Adipocyte (in vitro differentiated cells): ENCODE measurements around the gene LONP1.

Experiments
- DNase-seq: peaks from one replicate; pipeline ENCODE4 v3.0.0-alpha.2; 2015; ENCODE audit warnings: low read depth
- H3K27me3 ChIP-seq: replicated peaks from 2 replicates; pipeline ENCODE4 v1.7.0; 2013; ENCODE audit warnings: mild to moderate bottlenecking, low read length, moderate library complexity; ENCODE audit not compliant: control insufficient read depth, insufficient read depth
- H3K36me3 ChIP-seq: 2 replicates; pipeline ENCODE4 v1.7.0; 2013; ENCODE audit warnings: low read length, mild to moderate bottlenecking, moderate library complexity; ENCODE audit not compliant: control insufficient read depth, insufficient read depth, severe bottlenecking
- H3K4me1 ChIP-seq: 2 replicates; pipeline ENCODE4 v1.7.0; 2013; ENCODE audit warnings: mild to moderate bottlenecking, low read length, moderate library complexity; ENCODE audit not compliant: control insufficient read depth, insufficient read depth
- H3K4me3 ChIP-seq: 2 replicates; pipeline ENCODE4 v1.7.0; 2013; ENCODE audit warnings: mild to moderate bottlenecking, low read length, moderate library complexity
- H3K9ac ChIP-seq: 2 replicates; pipeline ENCODE4 v1.7.0; 2013; ENCODE audit warnings: mild to moderate bottlenecking, low read length, moderate library complexity
- H3K9me3 ChIP-seq: 2 replicates; pipeline ENCODE4 v1.7.0; 2013; ENCODE audit warnings: mild to moderate bottlenecking, low read length, moderate library complexity; ENCODE audit not compliant: control insufficient read depth

Gene LONP1

DNA sequence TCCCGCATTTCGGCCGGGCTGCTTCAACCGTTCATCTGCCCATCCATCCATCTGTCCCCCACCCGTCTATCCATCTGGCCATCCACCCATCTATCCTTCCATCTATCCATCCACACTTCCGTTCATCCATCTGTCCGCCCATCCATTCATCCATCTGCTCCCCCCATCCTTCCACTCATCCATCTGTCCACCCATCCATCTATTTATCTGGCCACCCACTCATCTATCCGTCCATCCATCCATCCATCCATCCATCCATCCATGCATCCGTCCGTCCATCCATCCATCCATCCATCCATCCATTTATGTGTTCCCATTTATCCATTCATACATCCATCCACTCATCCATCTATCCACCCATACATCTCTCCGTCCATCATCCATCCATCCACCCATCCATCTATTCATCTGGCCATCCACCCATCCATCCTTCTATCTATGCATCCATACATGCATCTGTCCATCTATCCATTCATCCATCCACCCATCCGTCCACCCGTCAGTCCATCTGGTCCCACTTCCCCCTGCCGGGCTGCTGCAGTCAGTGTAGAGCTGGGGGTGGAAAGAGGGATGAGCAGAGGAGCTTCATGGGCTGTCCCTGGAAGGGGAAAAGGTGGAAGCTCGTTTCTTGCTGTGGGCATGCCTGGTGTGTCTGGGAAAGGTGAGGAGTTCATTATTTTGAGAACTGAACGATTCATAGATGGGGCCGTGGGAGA is 38.4 kb downstream of the LONP1 start:
- Histone ChIP-seq H3K4me1 (peaks cover 6% of the 10 kb centered on the region), H3K9me3 (no peaks in the 10 kb centered on the region), H3K9ac (peak overlapping the region; percentile 92), H3K4me3 (peak overlapping the region; percentile 95), H3K36me3 (no peaks in the 10 kb centered on the region), H3K27me3 (no peaks in the 10 kb centered on the region)
- no peak for DNase-seq

DNA sequence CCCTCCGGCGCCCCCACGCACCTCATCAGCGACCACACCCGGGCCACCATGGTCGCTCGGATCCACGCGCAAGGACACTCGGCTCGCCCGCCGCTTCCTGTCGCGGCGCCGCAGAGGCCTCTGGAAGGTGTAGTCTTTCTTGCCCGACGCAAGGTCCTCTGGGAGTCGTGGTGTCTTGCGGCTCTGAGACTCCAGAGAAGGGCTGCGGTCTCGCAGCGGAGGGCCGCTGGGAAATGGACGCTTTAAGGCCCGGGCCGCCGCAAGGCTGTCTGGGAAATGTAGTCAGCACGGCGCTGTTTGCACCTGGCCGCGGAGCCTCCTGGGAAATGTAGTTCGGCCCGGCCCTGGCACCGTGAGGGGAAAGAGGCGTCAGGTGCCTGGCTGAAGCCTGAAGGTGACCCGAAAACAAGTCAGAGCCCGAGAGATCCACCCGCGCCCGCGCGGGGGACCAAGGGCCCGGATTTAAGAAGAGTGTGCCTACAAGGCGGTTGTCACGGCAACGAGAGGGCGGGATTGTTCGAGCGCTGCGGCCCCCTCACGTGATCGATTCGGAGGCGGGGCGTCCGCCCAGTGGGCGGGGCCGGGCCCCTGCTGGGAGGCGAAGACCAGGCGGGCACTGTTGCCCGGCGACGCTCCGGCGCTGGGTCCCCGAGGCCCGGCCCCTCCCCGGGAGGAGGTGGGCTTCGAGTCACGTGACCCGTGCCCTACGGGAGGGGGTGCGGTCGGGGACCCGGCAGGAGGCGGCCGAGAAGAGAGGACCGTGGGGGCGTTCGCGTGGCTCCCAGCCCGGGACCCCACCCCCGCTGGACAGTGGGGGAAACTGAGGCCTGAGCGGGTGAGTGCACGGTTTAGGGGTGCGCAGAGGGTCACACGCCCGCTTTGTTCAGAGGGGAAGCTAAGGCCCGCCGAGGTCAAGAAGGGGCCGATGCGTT is 39.2 kb downstream of the LONP1 start, which contains the start of the genes HSD11B1L and MICOS13:
Gene HSD11B1L, plus strand, starts transcription at position 591 of the 932 bp plus-strand sequence. CDS start 3,806 bp downstream, outside the sequence.
Gene MICOS13, minus strand, starts transcription at position 80 of the 932 bp plus-strand sequence. Its CDS starts 30 bp downstream, at position 50.
- no peaks in the 10 kb centered on the region for H3K9me3 ChIP-seq
- peak within 1 kb of the TSS; percentile 95 for H3K4me3 ChIP-seq
- H3K4me1 ChIP-seq = peaks cover 6% of the 10 kb centered on the region
- no peaks in the 10 kb centered on the region for H3K36me3 ChIP-seq
- H3K9ac ChIP-seq = peak within 1 kb of the TSS; percentile 92
- peak; percentile 100 for DNase-seq
- no peaks in the 10 kb centered on the region for H3K27me3 ChIP-seq

DNA sequence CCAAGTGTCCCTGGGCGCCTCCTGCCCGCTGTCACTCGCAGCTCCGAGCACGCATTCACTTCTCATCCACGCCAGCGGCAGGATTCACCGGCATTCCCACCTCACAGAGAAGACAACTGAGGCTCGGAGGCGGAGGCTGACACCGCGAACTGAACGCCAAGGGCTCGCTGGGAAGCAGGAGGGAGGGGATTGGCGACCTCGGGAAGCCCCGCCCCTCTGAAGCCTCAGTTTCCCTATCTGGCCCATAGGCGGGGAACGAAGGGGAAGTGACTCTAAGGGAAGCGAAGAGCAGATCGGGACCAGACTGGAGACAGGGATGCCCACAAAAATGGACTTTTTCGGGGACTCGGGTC is 39.9 kb downstream of the LONP1 start:
- H3K9ac ChIP-seq = peak overlapping the region; percentile 92
- H3K4me1 ChIP-seq = peaks cover 6% of the 10 kb centered on the region
- peak; percentile 69 for DNase-seq
- no peaks in the 10 kb centered on the region for H3K9me3 ChIP-seq
- no peaks in the 10 kb centered on the region for H3K27me3 ChIP-seq
- no peaks in the 10 kb centered on the region for H3K36me3 ChIP-seq
- peak overlapping the region; percentile 95 for H3K4me3 ChIP-seq

DNA sequence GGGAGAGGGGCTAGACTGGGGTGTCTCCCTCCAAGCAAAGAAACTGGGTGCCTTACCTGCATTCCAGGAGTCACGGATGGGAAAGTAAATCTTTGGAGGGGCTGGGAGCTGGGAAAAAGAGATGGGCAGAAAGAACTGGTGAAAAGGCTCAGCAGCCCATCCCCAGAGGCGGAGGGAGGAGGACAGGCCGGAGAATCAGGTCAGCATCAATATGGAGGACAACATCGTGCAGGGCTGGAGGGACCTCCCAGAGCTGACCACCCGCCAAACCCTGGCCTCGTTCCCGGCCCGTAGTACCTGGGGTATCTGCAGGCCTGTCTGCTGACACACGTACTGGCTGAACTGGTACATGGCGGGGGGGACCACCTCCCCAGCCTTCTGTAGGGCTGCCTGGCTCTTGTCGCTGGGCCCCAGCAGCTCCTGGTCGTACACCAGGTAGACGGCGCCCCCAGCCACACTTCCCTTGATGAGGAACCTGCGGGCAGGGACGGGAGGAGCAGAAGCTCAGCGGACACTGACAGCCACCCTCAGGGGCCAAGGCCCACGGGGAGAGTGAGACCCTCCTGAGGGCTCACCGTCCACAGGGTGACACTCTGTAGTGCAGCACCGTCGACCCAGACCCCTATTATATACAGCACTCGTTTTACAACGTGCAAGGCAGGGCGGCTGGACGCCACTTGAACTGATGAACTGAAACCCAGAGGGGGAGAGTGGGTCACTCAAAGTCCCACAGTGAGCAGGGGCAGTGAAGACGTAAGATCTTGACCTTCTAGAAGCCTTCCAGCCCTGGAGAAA is 40.5 kb downstream of the LONP1 start:
- no peak for DNase-seq
- Histone ChIP-seq H3K4me1 (peaks cover 6% of the 10 kb centered on the region), H3K9me3 (no peaks in the 10 kb centered on the region), H3K4me3 (peak overlapping the region; percentile 95), H3K9ac (peak overlapping the region; percentile 92), H3K27me3 (no peaks in the 10 kb centered on the region), H3K36me3 (no peaks in the 10 kb centered on the region)

DNA sequence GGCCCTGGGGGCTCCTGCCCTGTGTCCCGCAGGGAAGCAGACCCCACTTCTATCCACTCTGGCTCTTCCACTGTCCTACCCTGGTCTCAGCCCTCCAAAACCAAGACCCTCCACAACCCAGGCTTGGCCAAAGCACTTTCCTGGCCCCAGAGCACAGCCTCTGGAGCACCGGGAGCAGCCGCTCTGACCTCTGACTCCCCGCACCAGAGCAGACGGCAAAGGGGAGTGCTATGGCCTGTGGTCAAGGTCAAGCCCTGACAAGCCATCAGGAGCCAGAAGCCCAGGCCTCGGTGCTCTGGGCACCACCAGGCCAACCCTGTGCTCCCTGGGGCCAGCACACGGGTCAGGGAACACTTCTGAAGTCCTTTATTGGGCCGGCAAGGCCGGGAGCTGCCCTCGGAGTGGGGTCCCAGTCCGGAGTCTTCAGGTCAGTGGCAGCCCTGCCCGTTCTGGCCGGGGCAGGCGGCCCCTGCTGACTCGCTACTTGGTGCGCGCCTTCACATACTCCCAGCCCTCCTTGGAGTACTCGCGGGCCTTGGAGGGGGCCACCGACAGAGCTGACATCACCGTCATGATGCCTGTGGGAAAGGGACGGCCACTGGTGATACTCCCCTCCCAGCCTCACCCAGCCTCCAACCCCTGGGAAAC is 41.8 kb downstream of the LONP1 start:
- H3K27me3 ChIP-seq = no peaks in the 10 kb centered on the region
- no peak overlapping the region for H3K9ac ChIP-seq
- no peak for DNase-seq
- no peaks in the 10 kb centered on the region for H3K9me3 ChIP-seq
- H3K4me3 ChIP-seq = no peak overlapping the region
- H3K36me3 ChIP-seq = no peaks in the 10 kb centered on the region
- H3K4me1 ChIP-seq = peaks cover 6% of the 10 kb centered on the region

DNA sequence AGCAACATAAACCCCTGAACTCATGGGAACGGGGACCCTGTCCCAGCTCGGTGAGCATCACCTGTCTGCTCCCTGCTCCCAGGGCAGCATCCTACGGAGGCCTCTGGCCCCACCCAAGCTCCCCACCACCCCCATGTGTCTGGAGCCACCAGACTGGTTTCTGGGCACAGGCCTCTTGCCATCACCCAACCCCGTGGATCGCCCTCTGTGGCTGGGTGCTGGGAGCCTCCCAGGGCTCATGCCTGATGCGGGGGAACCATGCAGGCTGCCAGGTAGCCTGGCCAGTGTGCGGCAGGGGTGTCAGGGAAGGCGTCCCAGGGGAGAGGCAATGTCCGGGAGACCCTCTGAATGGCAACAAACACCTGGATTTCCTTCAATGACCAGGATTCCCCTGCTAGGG is 42.4 kb downstream of the LONP1 start:
- H3K9ac ChIP-seq = no peak overlapping the region
- no peak overlapping the region for H3K4me3 ChIP-seq
- H3K9me3 ChIP-seq = no peaks in the 10 kb centered on the region
- peaks cover 6% of the 10 kb centered on the region for H3K4me1 ChIP-seq
- no peaks in the 10 kb centered on the region for H3K27me3 ChIP-seq
- DNase-seq = no peak
- no peaks in the 10 kb centered on the region for H3K36me3 ChIP-seq

DNA sequence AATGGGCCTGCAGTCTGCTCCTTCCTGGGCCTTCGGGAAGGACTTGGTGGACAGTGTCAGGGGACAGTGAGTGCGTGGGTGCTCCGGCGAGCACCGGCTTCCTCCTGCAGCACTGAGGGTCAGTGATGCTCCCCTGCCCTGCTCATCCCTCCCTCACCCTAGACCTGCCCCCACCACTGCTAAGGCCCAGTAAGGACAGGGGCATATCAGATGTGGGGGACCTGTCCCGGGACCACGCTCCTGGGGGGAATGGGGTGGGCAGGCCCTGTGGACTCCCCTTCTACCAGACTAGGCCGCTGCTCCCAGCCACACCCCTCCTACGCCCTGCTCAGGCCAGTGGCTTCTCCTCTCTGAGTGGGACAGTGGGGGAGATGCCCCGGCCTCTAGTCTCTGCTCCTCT is 42.8 kb downstream of the LONP1 start:
- DNase-seq = no peak
- Histone ChIP-seq H3K9ac (no peak overlapping the region), H3K27me3 (no peaks in the 10 kb centered on the region), H3K36me3 (peaks cover under 1% of the 10 kb centered on the region), H3K9me3 (no peaks in the 10 kb centered on the region), H3K4me1 (peaks cover 6% of the 10 kb centered on the region), H3K4me3 (no peak overlapping the region)

DNA sequence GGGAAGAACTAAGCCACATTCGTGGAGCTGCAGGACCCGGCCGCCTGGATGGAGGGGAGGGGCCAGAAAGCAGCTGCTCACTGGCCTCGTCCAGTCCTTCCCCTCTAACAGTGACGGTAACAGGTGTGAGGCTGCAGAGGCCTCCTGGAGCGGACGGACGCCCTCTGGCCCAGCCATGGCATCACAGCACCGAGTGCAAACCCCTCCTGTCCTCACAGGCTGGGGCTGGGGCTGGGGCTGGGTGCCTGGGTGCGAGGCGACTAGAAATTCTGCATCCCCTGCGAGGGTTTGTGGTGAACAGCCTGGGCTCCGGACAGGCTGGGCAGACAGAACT is 43.2 kb downstream of the LONP1 start:
- peaks cover 4% of the 10 kb centered on the region for H3K36me3 ChIP-seq
- no peak overlapping the region for H3K4me3 ChIP-seq
- no peak for DNase-seq
- peaks cover 6% of the 10 kb centered on the region for H3K4me1 ChIP-seq
- H3K27me3 ChIP-seq = no peaks in the 10 kb centered on the region
- no peak overlapping the region for H3K9ac ChIP-seq
- H3K9me3 ChIP-seq = no peaks in the 10 kb centered on the region

DNA sequence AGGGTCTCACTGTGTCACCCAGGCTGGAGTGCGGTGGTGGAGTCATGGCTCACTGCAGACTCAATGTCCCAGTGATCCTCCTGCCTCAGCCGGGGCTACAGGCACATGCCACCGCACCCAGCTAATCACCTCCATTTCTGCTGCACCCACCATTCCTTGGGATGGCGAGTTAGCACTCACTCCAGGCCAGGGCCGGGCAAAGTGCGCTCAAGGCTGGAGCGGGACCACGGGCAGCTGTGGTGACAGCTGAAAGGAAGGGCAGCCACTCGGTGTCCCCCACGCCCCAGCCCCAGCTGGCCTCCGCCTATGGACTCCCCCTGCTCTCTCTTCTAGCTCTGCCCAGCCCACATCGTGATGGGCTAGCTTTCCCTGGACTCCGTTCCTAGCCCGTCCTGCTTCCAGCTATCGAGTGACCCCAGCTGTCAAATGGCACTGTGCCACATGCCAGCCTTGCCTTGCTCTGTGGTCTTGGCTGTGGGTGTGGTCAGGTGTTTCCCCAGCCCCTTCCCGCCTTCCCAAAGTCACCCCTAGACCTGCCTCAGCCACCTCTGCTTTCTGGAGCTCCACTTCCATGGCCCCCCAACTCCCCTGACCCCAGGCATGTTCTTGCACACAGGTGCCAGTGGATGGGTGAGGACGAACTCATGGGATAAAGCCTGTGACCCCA is 43.7 kb downstream of the LONP1 start:
- Histone ChIP-seq H3K4me3 (no peak overlapping the region), H3K36me3 (peaks cover 6% of the 10 kb centered on the region), H3K27me3 (no peaks in the 10 kb centered on the region), H3K9me3 (no peaks in the 10 kb centered on the region), H3K4me1 (peaks cover 6% of the 10 kb centered on the region), H3K9ac (no peak overlapping the region)
- DNase-seq = no peak

DNA sequence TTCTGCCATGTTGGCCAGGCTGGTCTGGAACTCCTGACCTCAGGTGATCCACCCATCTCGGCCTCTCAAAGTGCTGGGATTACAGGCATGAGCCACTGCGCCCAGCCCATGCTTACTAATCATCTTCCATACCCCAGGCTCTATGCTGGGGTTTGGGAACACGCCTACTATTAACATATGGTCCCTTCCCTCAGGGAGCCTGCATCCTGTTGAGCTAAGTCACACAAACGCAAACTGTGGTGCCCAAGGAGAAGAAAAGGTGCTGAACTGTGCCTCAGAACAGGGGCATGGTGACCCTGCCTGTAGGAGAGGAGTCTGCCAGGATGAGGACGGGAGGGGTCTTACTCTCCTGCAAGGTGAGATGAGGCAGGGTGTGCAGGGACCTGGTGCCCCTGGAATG is 45.2 kb downstream of the LONP1 start:
- H3K27me3 ChIP-seq = no peaks in the 10 kb centered on the region

More for the DNA sequence above, 45.2 kb downstream of the LONP1 start:
- DNase-seq = no peak
- Histone ChIP-seq H3K9ac (no peak overlapping the region), H3K4me1 (peaks cover 6% of the 10 kb centered on the region), H3K36me3 (peaks cover 8% of the 10 kb centered on the region), H3K9me3 (no peaks in the 10 kb centered on the region), H3K4me3 (no peak overlapping the region)
